ENCODE measurements around the gene CALU. TPM values are rescaled to one million over a fixed set of nuclear protein-coding genes. Genes with fewer than 3 reads are reported as not detected.

Gene CALU
- total RNA-seq, 1 experiment from 2014 or later, result 168 TPM

- H3K36me3 Mint-ChIP-seq (ENCODE audit: insufficient read depth in 1 of 3, low read depth in 3 of 3), result peaks cover 34 to 59% (median 55%) of the 10 kb centered on the region in 3 experiments
- no peak overlapping the region for H3K27ac ChIP-seq (ENCODE audit: insufficient read length, low read depth, low read length)
- peaks cover 16 to 18% of the 10 kb centered on the region in 2 experiments for H3K4me1 Mint-ChIP-seq
- no CpG with 5 or more reads among the region's 2 CpGs for WGBS (ENCODE audit: extremely low coverage, insufficient read length, low lambda C conversion rate)
- H3T11ph ChIP-seq (ENCODE audit: low read length), result no peak overlapping the region
- no peak overlapping the region for H3K4me2 ChIP-seq (ENCODE audit: insufficient read depth, insufficient read length, low read length)
- no peak overlapping the region for H3K23ac ChIP-seq (ENCODE audit: insufficient read length, low read depth, low read length)
- H3K14ac ChIP-seq (ENCODE audit: insufficient read depth, low read length), result no peak overlapping the region
- no peak overlapping the region for H2BK5ac ChIP-seq (ENCODE audit: insufficient read length, low read length)
- H2AK5ac ChIP-seq (ENCODE audit: insufficient read length, low read length), result no peak overlapping the region
- no peak overlapping the region for H3K56ac ChIP-seq (ENCODE audit: insufficient read length, low read depth, low read length)
- no peaks in the 10 kb centered on the region for H3K27me3 ChIP-seq (ENCODE audit: insufficient read depth, low read length)
- no peak overlapping the region for H4K5ac ChIP-seq (ENCODE audit: insufficient read length, low read depth, low read length)
- H2BK15ac ChIP-seq (ENCODE audit: low read depth, low read length), result no peak overlapping the region
- no peak overlapping the region for H2AFZ ChIP-seq (ENCODE audit: low read length)
- H3K18ac ChIP-seq (ENCODE audit: insufficient read length, low read depth, low read length), result no peak overlapping the region
- H3K4ac ChIP-seq (ENCODE audit: low read depth, low read length), result no peak overlapping the region
- no peak overlapping the region for H3K4me3 Mint-ChIP-seq
- H3K23me2 ChIP-seq (ENCODE audit: insufficient read length, low read depth, low read length, poor library complexity, severe bottlenecking), result no peaks in the 10 kb centered on the region
- H3K4me1 ChIP-seq (ENCODE audit: insufficient read depth, low read length), result no peaks in the 10 kb centered on the region; the same call in 1 of the 2 replicates
- no peak overlapping the region for H2BK20ac ChIP-seq (ENCODE audit: low read depth, low read length, poor library complexity, severe bottlenecking)
- H3K9ac ChIP-seq (ENCODE audit: extremely low read depth, insufficient read length, low read length), result no peak overlapping the region
- no peak overlapping the region for H2BK120ac ChIP-seq (ENCODE audit: low read depth, low read length, poor library complexity, severe bottlenecking)
- no peaks in the 10 kb centered on the region for H3K79me2 ChIP-seq (ENCODE audit: insufficient read depth, low read length)
- H3K27me3 Mint-ChIP-seq (ENCODE audit: low read depth), result no peaks in the 10 kb centered on the region
- DNase-seq, result no peak
- no peaks in the 10 kb centered on the region; a peak in 1 of 5 replicates for H3K9me3 Mint-ChIP-seq
- H3K9me3 ChIP-seq (ENCODE audit: control insufficient read depth, low read depth, low read length), result no peaks in the 10 kb centered on the region
- H4K20me1 ChIP-seq (ENCODE audit: control insufficient read depth, insufficient read depth, insufficient read length), result no peaks in the 10 kb centered on the region
- no peak overlapping the region for H4K91ac ChIP-seq (ENCODE audit: insufficient read length, low read depth, low read length)
- no peak for TF ChIP-seq CTCF (conservative IDR thresholded peaks at IDR 0.05)
- H3K79me1 ChIP-seq (ENCODE audit: insufficient read depth, low read depth, low read length, poor library complexity, severe bottlenecking), result no peaks in the 10 kb centered on the region
- no peak overlapping the region for H3K27ac Mint-ChIP-seq
- no peak overlapping the region for H4K8ac ChIP-seq (replicated peaks; ENCODE audit: insufficient read length, low read depth, low read length)
- no peak overlapping the region for H2BK12ac ChIP-seq (ENCODE audit: insufficient read length, low read depth, low read length)
Observed at GRCh38 chr7:128801667-128802418, 62.7 kb downstream of the CALU start.

All from H9 (cell line).